HG02884 (cell line): Measurements from ENCODE around the gene LARGE1.

Experiments
- ATAC-seq: cut with Tn5 transposase; IDR thresholded peaks from one replicate; pipeline ENCODE4 v1.9.1; 2021; ENCODE audit warnings: mild to moderate bottlenecking, moderate library complexity; ENCODE audit not compliant: unreplicated experiment

LARGE1 gene

GRCh38 chr22:33456511-33456910, 463.8 kb downstream of the LARGE1 start:
- no peak for ATAC-seq

DNA sequence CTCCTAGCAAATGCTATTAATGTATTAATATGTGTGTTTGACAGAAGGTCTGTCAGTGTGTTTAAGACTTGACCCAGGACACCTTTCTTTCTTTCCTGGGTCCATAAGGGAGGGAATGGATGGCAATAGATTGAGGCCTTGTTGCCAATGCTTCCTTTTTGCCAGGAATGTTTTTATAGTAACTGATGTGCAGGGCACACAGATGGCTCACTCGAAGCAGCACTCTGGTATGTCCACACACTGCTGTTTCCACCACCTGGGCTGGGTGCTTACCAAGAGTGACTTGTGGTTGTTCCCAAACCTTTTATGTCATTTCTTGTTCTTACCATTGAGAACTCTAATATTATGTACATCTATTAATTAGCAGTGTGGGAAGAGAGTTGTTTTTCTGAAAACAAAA, 465.2 kb downstream of the LARGE1 start:
- no peak for ATAC-seq

DNA sequence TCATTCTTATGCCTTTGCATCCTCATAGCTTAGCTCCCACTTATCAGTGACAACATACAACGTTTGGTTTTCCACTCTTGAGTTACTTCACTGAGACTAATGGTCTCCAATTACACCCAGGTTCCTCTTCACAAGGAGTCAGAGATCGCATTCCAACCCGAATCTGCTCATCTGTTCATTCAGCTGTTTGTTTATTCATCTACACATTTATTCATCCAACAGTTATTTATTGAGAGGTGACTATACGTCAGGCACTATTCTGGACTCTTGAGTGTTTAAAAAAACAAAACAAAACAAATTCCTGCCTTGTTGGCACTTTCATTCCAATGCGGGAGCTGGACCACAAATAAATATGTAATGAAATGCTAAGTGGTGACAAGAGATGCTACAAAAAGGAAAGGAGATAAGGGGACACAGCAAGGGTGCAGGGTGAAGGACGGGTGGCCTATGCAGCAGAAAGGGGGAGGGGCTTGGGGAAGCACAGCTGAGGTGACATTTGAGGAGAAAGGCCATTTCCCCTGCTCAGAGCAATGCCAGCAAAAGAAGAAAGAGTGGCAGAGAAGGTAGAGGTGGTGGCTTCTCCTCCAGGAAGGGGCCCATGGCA, 468.3 kb downstream of the LARGE1 start:
- ATAC-seq: no peak

- no peak for ATAC-seq
These were observed 469.5 kb downstream of the LARGE1 start for GRCh38 chr22:33450756-33451155.

DNA sequence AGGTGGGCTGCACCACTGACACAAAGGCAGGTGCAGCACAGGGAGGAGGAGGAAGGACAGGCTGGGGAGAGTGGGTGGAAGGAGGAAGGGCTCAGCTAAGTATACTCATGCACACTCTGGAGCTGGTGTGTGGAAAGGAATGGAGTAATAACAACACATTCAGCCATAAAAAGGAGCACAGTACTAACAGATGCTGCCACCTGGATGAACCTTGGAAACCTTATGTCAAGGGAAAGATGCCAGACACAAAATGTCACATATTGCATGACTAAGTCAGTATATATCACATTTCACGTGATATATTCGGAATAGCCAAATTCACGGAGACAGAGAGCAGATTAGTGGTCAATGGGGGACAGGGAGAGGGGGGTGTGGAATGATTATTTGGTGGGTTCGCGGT, 472.5 kb downstream of the LARGE1 start:
- no peak for ATAC-seq

DNA sequence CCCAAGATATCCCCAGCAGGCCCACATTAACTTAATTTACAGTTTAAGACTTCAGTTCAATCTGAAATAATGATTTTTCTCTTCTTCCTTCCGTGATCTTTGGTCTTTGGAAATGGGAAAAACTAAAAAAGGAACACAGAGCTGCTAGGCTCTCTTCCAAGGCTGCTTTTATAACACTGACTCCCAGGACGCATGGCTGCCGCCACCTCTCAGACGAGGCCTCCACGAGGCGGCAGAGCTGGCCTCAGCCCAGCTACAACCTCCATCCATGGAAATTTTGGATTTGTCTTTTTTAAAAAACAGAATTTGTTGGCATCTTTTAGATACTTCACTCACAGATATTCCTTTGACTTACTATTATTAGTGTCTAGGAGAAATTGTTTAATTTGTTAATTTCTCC, 476.6 kb downstream of the LARGE1 start:
- no peak for ATAC-seq

DNA sequence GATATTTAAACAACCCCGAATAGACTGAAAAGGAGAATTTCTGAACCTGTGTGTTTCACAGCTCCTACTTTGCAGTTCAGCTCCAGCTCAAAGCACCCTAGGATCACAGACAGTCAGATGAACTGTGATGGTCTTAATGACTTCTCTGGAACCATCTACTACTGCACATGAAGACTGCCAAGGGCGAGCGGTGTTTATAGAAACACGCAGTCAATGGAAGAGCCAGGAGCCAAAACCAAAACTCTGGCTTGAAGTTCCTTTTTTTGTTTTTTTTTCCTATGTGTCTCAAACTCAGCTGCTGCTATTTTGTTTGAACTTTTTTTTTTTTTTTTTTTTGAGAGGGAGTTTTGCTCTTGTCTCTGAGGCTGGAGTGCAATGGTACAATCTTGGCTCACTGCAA, 479.5 kb downstream of the LARGE1 start:
- no peak for ATAC-seq

DNA sequence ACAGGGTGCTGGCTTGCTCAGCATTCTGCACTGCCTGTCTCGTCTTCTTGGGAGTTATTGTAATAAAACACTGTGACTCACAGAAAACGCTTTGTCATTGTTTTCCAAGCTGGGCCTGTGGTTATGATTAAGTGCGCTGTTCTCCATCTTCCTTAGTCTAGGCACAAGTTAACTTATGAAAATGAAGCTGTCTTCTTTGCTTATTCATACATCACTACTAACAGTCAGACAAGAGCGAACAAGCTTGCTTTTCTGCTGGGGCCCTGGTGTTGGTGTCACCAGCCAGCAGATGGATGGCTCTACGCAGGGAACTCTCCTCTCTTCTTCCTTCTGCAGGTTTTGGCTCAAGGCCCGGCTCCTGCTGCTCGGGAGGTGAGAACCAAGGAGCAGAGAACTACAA, 482.0 kb downstream of the LARGE1 start:
- no peak for ATAC-seq

GRCh38 chr22:33431300-33431699, 489.0 kb downstream of the LARGE1 start:
- ATAC-seq: no peak

- no peak for ATAC-seq
These were observed 491.0 kb downstream of the LARGE1 start for GRCh38 chr22:33429281-33429680.

- no peak for ATAC-seq
These were observed 492.8 kb downstream of the LARGE1 start for GRCh38 chr22:33427461-33427860.

GRCh38 chr22:33426451-33426850, 493.8 kb downstream of the LARGE1 start:
- no peak for ATAC-seq

- no peak for ATAC-seq
These were observed 498.4 kb downstream of the LARGE1 start for GRCh38 chr22:33421859-33422258.

DNA sequence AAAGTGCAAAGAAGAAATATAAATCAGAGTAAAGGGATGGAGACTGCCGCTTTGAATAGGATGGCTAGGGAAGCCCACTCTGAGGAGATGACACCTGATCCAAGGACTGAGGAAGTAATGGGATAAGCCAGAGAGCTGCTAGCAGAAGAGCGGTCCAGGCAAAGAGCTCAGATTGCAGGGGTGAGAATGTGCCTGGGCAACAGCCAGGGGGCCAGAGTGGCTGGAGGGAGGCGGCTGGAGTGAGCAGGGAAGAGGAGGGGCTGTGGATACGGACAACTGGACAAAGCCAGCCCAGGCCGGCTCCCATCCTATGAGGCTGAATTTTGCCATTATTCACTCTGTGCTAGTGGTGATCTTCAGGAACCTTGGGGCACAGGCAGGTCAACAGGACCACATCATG, 501.8 kb downstream of the LARGE1 start:
- ATAC-seq: no peak

DNA sequence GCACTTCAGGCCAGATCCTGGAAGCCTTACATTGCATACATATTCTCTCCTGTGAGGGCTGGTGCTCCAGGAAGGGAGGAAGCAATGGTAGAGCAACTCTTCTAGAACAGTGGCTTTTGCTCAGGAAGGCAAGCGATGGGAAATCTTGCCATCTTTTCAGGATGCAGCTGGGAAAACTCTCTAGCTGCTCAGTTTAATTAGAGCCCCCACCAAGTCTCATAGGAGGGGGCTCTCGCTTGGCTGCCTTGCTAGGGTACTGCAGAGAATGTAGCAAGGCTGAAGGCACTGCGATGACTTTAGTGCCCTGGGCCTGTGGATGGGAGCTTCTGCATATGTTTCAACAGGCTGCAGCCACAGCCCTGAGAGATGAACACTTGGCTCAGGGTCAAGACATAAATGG, 504.9 kb downstream of the LARGE1 start:
- no peak for ATAC-seq

DNA sequence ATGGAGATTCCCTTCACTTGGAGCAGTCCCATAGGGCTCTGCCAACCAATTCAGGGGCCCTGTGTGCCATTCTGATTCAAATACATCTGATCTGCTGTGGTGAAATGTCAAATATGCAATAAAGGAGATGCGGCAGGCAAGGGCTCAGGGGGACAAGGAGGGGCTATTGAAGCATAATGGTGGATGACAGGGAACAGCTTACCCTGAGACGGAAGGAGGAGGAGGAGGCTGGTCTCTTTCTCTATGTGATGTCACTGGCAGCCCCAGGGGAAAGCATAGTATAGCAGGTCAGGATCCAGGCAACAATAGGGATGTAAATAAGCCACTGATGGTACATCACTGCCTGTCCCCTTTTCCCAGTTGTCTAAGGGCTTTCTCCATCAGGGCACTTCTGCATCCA, 511.2 kb downstream of the LARGE1 start:
- ATAC-seq: no peak

DNA sequence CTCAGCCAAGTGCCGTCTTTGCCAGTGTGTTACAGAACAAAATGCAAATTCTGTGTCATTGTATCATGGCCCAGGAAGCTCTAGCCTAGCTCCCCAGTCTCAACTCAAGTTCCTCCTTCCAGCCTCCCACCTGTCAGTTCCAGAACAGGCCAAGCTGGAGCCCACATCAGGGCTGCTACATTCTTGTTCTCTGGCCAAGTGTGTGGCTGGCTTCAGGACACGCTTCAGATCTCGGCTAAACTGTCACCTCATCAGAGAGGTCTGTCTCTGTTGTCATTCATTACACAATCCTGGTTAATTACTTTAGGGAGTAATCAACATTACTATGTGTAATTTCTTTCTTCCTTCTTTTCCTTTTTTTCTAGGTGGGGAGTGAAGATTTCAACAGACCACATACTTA, 515.1 kb downstream of the LARGE1 start:
- ATAC-seq: no peak

GRCh38 chr22:33404723-33405122, 515.6 kb downstream of the LARGE1 start:
- ATAC-seq: no peak

DNA sequence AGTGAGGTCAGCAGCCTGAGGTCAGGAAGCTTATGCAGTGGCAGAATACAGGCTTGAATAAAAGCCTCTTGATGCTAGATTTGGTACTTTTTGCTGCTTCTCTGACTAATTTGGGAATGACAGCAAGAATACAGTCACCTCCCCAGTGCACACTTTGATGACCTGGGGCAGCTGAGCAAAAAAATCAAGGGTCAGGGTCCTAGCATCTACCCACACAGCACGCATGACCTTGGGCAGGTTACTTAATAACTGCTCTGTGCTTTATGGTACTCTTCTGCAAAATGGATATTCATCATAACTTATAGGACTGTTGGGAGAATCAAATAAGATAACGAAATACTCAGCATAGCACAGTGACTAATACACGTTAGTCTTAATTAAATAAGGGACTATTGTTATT, 518.0 kb downstream of the LARGE1 start:
- ATAC-seq: no peak

- ATAC-seq: no peak
These were observed 519.0 kb downstream of the LARGE1 start for GRCh38 chr22:33401291-33401690.

DNA sequence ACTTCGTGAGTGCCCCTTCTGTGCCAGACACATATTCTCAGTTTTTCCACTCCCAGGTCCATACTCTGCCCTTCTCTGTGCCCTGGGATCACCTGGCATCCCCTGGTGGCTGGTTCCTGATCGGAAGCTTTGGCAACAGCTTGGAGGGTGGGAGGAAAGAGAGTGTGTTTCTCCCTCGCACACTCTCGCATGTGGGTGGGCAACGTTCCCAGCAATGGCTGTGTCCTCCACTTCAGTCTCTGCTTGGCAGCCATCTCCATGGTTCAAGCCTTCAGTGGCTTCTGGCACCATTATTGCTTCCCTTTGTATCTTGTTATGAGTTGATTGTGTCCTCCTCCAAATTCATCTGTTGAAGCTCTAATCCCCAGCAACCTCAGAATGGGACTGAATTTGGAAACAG, 519.4 kb downstream of the LARGE1 start:
- ATAC-seq: no peak

DNA sequence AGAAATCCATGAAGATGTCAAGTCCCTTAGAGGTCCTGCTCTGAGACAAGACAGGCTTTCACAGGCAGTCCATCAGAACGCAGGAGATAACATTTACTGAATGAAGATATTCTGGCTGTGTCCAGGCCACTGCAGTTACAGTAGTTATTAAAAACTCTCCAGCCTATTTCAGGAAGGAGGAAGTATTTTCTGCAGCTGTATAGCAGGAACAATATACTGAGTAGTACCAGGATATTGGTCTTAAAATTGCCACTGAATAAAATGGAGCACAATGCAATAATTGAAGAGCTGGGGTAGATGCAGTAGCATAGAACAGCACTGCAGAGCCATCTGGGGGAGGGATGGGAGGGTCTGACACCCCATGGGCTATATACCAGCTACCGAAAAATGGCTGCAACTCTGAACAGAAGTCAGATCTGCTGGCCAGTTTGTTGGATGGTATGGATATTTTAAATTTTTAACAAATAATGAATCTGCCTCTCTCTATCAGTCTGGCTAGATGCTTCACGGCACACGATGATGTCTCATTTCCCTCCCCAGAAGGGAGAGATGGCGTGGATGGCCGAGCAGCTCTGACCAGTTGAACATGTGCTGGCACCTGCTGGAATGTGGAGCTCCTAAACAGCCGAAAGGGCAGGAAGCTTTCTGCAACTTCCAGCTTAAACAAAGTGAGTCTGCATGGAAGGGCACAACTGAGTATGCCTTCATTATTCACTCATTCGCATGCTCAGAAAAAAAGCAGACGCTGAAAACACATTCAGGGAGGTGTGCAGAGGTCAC, 520.0 kb downstream of the LARGE1 start:
- ATAC-seq: no peak

- no peak for ATAC-seq
These were observed 522.8 kb downstream of the LARGE1 start for GRCh38 chr22:33397381-33397907.
